ENCODE data around the gene OPN1MW3.
"Not testable (repeated sequence)": the region's sequence is repeated elsewhere in the genome, so short reads cannot be mapped to it uniquely, and the experiment has no call there.

Gene OPN1MW3

GRCh38 chrX:154296731-154297130 lies 39.3 kb downstream of the OPN1MW3 start:
- DNase-seq (ENCODE audit: low read depth in 2 of 2) = no peak

- no peak for DNase-seq (ENCODE audit: low read depth in 2 of 2)
Measured at GRCh38 chrX:154298312-154298711, 40.9 kb downstream of the OPN1MW3 start.

DNA sequence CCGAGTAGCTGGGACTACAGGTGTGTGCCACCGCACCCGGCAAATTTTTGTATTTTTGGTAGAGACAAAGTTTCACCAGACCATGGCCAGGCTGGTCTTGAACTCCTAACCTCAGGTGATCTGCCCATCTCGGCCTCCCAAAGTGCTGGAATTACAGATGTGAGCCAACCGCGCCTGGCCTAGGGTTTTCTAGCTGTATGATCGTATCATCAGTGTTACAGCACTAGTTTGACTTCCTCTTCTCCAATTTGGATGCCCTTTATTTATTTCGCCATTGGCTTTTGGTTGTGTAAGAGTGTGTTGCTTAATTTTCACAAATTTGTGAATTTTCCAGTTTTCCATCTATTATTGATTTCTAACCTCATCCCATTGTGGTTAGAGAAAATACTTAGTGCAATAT lies 43.4 kb downstream of the OPN1MW3 start:
- DNase-seq (ENCODE audit: low read depth in 2 of 2) = no peak

DNA sequence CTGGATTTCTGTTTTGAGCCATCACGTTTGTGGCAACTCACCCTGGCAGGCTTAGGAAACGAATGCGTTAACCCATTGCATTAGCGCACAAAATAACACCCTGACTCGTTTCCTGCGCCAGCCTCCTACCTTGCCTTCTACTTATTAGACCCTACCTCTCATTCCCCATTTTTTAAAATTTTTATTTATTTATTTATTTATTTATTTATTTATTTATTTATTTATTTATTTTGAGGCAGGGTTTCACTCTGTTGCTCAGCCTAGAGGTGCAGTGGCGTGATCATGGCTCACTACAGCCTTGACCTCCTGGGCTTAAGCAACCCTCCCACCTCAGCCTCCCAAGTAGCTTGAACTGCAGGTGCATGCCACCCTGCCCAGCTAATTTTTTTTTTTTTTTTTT lies 45.6 kb downstream of the OPN1MW3 start:
- not testable (repeated sequence) for DNase-seq (ENCODE audit: low read depth in 2 of 2)

- DNase-seq (ENCODE audit: low read depth in 2 of 2) = no peak
Measured at GRCh38 chrX:154303476-154303875, 46.1 kb downstream of the OPN1MW3 start.

GRCh38 chrX:154304846-154305245 lies 47.5 kb downstream of the OPN1MW3 start:
- no peak for DNase-seq (ENCODE audit: low read depth in 2 of 2)

DNA sequence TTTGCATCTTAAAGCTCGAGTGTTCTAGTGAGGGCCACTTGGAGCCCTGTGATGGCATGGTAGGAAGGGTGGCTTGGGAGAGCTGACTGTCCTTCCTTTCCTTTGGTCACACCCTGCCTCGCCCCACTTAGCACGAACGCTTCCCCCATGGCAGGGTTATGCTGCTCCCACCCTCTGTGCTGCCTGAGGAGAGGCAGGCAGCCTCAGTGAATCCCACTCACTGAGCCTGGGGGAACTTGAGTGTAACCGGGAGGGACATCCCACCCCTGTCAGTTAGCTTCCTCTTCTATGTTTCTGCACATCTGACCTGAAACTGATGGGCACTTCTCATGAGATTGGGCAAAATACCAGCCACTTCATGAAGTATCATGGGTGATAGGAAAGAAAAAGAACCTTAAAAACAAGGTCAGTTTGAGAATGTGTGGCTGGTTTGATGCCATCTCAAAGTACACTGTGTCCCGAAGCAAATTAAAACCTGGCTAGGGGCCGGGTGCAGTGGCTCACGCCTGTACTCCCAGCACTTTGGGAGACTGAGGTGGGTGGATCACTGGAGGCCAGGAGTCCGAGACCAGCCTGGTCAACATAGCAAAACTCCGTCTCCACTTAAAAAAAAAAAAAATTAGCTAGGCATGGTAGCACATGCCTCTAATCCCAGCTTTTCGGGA lies 48.3 kb downstream of the OPN1MW3 start:
- no peak for DNase-seq (ENCODE audit: low read depth in 2 of 2)

DNA sequence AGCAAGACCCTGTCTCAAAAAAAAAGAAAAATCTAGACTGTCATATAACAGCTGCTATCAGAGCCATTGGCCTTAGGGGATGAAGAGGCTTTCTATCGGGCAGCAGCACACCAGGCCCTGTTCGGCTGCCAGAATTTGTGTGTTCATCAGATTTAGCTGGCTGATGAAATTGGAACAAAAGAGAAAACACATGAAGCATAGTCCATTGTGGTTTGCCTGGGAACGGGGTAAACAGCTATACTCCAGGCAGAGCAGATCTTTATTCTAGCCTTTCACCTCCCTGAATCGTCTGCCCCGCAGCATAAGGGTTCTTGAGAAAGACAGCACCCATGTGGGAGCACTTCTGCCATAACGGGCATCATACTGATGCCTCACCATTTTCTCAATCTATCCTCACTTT lies 49.8 kb downstream of the OPN1MW3 start:
- no peak for DNase-seq (ENCODE audit: low read depth in 2 of 2)

- DNase-seq (ENCODE audit: low read depth in 2 of 2) = peak; percentile 64 to 67
Measured at GRCh38 chrX:154308108-154308946, 50.9 kb downstream of the OPN1MW3 start.

GRCh38 chrX:154309041-154309775 lies 51.8 kb downstream of the OPN1MW3 start:
- DNase-seq (ENCODE audit: low read depth in 2 of 2) = no peak

DNA sequence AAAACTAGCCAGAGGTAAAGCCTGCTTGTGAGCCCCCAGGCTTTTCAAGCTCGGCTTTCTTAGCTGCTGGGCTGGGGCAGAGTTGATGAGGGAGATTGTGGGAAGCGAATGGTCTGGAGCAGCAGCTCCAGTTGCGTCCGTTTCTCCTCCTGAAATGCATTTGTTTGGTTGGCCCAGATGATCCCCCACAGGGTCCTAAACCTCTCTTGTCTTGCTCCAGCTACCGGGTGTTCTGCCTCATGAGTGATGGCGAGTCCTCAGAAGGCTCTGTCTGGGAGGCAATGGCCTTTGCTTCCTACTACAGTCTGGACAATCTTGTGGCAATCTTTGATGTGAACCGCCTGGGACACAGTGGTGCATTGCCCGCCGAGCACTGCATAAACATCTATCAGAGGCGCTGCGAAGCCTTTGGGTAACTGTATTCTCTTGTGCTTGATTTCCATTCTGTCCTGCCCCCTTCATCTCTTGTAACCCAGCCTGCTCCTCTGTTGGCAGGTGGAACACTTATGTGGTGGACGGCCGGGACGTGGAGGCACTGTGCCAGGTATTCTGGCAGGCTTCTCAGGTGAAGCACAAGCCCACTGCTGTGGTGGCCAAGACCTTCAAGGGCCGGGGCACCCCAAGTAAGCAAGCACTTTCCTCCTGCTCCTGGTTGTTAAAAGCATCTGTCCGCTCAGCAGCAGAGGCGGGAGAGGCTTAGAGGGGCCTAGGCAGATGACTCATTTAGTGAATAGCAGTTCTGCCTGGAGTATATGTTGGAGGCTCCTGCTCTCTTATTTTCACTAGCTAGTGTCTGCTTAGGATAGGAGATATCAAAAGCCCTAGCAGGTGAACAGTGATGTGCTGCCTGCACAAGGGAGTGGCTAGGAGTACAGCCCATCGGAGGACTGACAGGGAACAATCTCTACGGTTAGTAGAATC lies 53.5 kb downstream of the OPN1MW3 start:
- no peak for DNase-seq (ENCODE audit: low read depth in 2 of 2)

DNA sequence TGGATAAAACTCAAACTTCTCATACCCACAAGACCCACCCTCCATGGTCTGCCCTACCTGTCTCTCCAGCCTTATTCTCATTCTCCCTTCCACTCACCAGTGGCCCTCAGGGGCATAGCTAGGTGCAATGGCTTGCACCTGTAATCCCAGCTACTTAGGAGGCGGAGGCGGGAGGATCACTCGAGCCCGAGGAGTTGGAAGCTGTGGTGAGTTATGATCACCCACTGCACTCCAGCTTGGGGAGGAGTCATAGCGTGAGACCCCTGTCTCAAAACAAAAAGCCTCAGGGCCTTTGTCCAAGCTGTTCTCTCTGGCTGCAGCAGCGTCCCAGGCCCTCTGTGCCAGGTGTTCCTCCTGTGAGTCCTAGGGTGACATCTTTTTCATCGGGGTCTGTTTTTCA lies 54.7 kb downstream of the OPN1MW3 start:
- no peak for DNase-seq (ENCODE audit: low read depth in 2 of 2)

DNA sequence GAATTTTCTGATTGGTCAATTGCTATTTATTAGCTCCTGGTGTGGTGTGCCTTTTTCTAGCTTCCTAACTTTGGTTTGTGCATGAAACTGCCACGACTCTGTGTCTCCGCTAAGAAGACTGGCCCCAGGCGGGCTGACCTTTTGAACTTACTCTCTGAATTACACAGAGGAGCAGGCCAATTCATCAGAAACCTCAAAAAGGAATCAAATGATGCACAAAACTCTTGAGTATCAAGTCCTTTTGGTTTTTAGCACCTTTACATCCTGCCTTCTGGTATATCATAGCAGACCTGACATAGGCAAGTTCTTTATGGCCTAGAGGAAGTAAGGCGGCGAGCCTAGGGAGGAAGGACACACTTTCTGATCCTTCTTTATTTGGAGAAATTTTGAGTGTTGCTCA lies 55.8 kb downstream of the OPN1MW3 start:
- DNase-seq (ENCODE audit: low read depth in 2 of 2) = no peak

DNA sequence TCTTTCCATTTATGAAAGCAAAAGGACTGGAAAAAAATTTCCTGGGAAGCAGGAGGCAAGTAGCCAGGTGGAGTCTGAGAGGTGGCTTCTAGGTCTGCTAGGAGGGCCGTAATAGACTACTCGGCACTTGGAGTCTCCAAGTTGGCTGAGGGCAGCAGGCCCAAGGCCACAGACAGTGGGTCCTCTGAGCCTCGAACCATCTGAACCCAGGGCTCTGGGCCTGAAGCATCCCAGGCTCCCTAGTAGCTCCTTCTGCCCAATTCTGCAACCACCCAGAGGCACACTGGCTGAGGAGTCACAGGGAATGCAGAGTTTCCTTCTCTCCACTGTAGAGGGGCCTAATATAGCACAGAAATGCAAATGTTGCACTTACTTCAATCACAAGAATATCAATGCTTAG lies 58.0 kb downstream of the OPN1MW3 start:
- no peak for DNase-seq (ENCODE audit: low read depth in 2 of 2)

DNA sequence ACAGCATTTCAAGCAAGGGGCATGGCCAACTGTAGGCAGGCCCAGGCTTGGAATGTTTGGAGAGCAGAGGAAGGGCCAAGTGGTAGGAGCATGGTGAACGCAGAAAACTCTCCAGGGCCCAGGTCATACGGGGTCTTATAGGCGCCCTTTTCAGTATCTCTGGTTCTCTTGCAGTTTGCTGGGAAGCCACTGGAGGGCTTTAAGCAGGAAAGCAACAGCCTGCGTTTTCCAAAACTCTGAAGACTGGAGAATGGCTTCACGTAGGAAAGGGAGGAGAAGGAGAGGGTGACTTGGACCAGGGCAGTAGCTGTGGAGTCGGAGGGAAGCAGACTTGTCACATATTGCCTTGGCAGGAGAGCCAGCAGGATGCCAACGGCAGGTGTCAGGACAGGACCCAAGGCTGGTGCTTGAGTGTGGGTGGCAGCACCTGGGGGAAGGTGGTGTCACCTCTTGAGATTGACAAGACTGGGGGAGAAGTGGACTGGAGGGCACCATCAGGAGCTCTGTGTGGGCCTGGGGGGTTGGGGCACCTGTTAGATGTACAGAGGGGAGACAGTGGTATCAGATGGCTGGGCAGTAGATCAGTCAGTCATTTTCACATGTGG lies 60.1 kb downstream of the OPN1MW3 start:
- DNase-seq (ENCODE audit: low read depth in 2 of 2) = no peak

DNA sequence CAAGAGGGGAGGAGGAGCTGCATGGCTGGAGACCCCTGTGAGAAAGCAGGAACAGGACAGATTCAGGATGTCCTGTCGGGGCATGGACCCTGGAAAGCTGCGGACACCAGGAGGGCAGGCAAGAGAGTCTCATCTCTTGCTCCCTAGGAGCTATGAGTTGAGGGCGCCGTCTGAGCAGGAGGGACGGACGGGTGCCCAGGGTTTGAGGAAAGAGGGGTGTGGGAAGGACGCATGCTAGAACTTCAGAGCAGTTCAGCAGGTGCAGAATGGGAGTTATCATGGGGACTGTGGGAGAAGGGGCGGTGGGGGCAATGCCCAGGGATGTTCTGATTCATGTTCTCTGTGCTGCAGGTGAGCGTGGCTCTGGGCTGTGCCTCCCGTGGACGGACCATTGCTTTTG lies 63.0 kb downstream of the OPN1MW3 start:
- DNase-seq (ENCODE audit: low read depth in 2 of 2) = no peak

All from stimulated activated CD8-positive, alpha-beta memory T cell treated with anti-CD3 and anti-CD28 coated beads, Interleukin-2, amount 100 ng/mL, for 48 hours (primary cell).